ENCODE results near the gene CPLX1.

DNA sequence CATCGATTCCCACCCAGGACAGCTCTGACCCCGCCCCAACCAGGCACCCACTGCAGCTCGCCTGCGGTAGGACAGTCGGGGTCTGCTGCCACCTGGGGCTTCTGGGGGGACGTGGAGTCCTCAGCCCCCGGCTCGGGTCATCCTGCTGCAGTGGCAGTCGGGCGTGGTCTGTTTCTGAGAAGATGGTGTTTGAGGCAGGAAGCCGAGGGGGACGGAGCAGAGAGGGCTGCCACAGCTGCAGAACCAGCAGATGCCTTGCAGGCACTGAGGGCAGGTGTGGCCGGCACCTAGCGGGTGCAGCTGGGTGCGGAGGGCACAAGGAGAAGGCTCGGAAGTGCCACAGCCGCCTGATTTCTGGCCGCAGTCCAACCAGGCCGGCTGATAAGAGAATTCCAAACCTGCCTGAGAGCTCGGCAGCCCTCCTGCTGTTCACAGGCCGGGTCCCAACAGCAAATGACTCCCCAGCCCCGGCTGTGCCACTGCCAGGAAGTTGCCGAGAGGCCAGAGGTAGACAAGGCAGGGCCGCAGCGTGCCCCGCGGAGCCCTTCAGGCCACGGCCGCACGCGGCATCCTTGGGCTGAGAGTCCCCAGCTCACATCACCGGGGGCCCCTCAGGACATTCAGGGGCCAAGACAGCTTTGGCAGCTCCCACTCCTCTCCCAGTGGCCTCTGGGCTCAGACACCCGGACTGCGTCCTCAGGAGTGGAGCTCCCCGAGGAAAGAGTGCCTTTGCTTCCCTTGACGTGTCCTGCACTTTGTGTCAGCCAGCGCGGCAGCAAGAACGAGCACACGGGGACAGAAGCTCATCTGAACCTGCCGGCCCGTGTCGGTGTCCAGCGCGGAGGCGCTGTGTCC lies 9.4 kb upstream of the CPLX1 start:
- TF ChIP-seq NFRKB (IDR thresholded peaks at IDR 0.05) (no peak), SP1 (IDR thresholded peaks at IDR 0.05) (no peak), CTBP1 (IDR thresholded peaks at IDR 0.05; ENCODE audit: borderline replicate concordance) (no peak), ARNT (IDR thresholded peaks at IDR 0.05) (no peak)

Data from HEK293T (cell line).